SK-N-SH (cell line): ENCODE results near the gene POTEF. TPM values are rescaled to one million over a fixed set of nuclear protein-coding genes. Genes with fewer than 3 reads are reported as not detected.
"Not testable (repeated sequence)": the region's sequence is repeated elsewhere in the genome, so short reads cannot be mapped to it uniquely, and the experiment has no call there.

Source experiments
- CTCF ChIA-PET: fragments of 300-600, 350-600 bp; formaldehyde crosslinking; extraction: SDS; loops from one replicate; lab custom pipeline; 2021; lab: Yijun Ruan, JAX
- POLR2A ChIA-PET: fragments of 350-600 bp; sonication (Branson Sonifier 250); formaldehyde crosslinking; extraction: SDS; loops from one replicate; lab custom pipeline; 2020; ENCODE audit warnings: antibody characterized with exemption, inconsistent platforms; lab: Yijun Ruan, JAX
- DNase-seq: peaks from one replicate; pipeline ENCODE4 v3.0.0; 2012
- H2AFZ ChIP-seq: fragments of 200-600 bp; sonication (generic); 2 replicates; pipeline ENCODE4 v1.8.1; 2016; ENCODE audit warnings: antibody characterized with exemption, mild to moderate bottlenecking, low read depth
- H3F3A ChIP-seq: fragments of 200-600 bp; sonication (generic); replicated peaks from 2 replicates; pipeline ENCODE3; 2016; ENCODE audit warnings: antibody characterized with exemption, mild to moderate bottlenecking; ENCODE audit not compliant: insufficient read depth
- H3K27ac ChIP-seq, 2 experiments: fragments of 200-500 bp in 1 of 2; fragments of 200-600 bp in 1 of 2; sonication (Bioruptor generic) in 1 of 2; sonication (generic), shearing (Covaris generic) in 1 of 2; 2 replicates each; pipeline versions ENCODE4 v1.5.1 to v1.6.1; 2014 to 2016; ENCODE audit warnings: low read depth in 2 of 2, inconsistent platforms in 1 of 2, low read length in 1 of 2, mild to moderate bottlenecking in 1 of 2, mixed read lengths in 1 of 2
- H3K27me3 ChIP-seq: fragments of 200-600 bp; sonication (generic), shearing (Covaris generic); 2 replicates; pipeline ENCODE4 v1.6.1; 2016; ENCODE audit warnings: mixed run types; ENCODE audit not compliant: insufficient read depth
- H3K36me3 ChIP-seq, 2 experiments: fragments of 200-500 bp in 1 of 2; fragments of 200-600 bp in 1 of 2; sonication (Bioruptor generic) in 1 of 2; sonication (generic) in 1 of 2; replicated peaks in 1 of 2; 2 replicates each; pipeline versions ENCODE3 to v1.5.1; 2014 to 2016; ENCODE audit warnings: low read length in 1 of 2, mild to moderate bottlenecking in 1 of 2; ENCODE audit not compliant: insufficient read depth in 2 of 2, control insufficient read depth in 1 of 2
- H3K4me1 ChIP-seq, 2 experiments: fragments of 200-500 bp in 1 of 2; fragments of 200-600 bp in 1 of 2; sonication (Bioruptor generic) in 1 of 2; sonication (generic), shearing (Covaris generic) in 1 of 2; 2 replicates each; pipeline versions ENCODE4 v1.5.1 to v1.6.1; 2014 to 2016; ENCODE audit warnings: low read depth in 1 of 2, low read length in 1 of 2, mixed run types in 1 of 2; ENCODE audit not compliant: insufficient read depth in 2 of 2, control insufficient read depth in 1 of 2
- H3K4me2 ChIP-seq: fragments of 200-600 bp; sonication (generic), shearing (Covaris generic); 2 replicates; pipeline ENCODE4 v1.6.1; 2017; ENCODE audit warnings: mixed run types
- H3K4me3 ChIP-seq, 2 experiments: fragments of 200-500 bp in 1 of 2; fragments of 200-600 bp in 1 of 2; sonication (Bioruptor generic) in 1 of 2; sonication (generic), shearing (Covaris generic) in 1 of 2; 2 replicates each; pipeline versions ENCODE4 v1.5.1 to v1.8.1; 2014 to 2016; ENCODE audit warnings: low read depth in 2 of 2, inconsistent platforms in 1 of 2, low read length in 1 of 2, mild to moderate bottlenecking in 1 of 2, mixed read lengths in 1 of 2, moderate library complexity in 1 of 2
- H3K79me2 ChIP-seq: fragments of 200-600 bp; sonication (generic); 2 replicates; pipeline ENCODE4 v1.8.1; 2017; ENCODE audit warnings: mild to moderate bottlenecking; ENCODE audit not compliant: insufficient read depth
- H3K9ac ChIP-seq: fragments of 200-600 bp; sonication (generic); 2 replicates; pipeline ENCODE4 v1.6.1; 2017; ENCODE audit warnings: mixed run types
- H3K9me2 ChIP-seq: fragments of 200-600 bp; sonication (generic); 2 replicates; pipeline ENCODE4 v1.6.1; 2017; ENCODE audit warnings: mixed run types
- H3K9me3 ChIP-seq: fragments of 200-600 bp; sonication (generic); 2 replicates; pipeline ENCODE4 v1.6.1; 2017; ENCODE audit warnings: mixed run types, mild to moderate bottlenecking, moderate library complexity
- H4K20me1 ChIP-seq: fragments of 200-600 bp; sonication (generic); 2 replicates; pipeline ENCODE4 v1.6.1; 2017; ENCODE audit warnings: mild to moderate bottlenecking, mixed run types; ENCODE audit not compliant: insufficient read depth
- NFIC ChIP-seq: IDR thresholded peaks from 2 replicates; pipeline ENCODE4 v1.4.0; 2012; ENCODE audit warnings: borderline replicate concordance
- TAF1 ChIP-seq: IDR thresholded peaks from 2 replicates; pipeline ENCODE4 v1.6.1; 2012; ENCODE audit warnings: low read depth, mild to moderate bottlenecking, low read length, moderate library complexity, borderline replicate concordance
- WGBS: methylation state at CpG from one replicate; pipeline ENCODE4 v1.1.6; 2017; ENCODE audit warnings: low lambda C conversion rate; 5-methylcytosine and 5-hydroxymethylcytosine counted together
- polyA plus RNA-seq, 3 experiments: library from polyadenylated mRNA; depleted of rRNA; stranded (reverse); fragments of >200 nt; gene quantifications; 2 replicates each; pipeline ENCODE4 v1.2.3, GENCODE V29; 2012
- TF ChIP-seq, protein P1 (sequence below): IDR thresholded peaks from 2 replicates; pipeline ENCODE4 v1.4.0; 2012; ENCODE audit warnings: low read depth
- TF ChIP-seq, protein P2 (sequence below): IDR thresholded peaks from 2 replicates; pipeline ENCODE4; 2012

The POTEF gene
- polyA plus RNA-seq, 1 of the 3 experiments (the other 2 are of a cell fraction): not detected

GRCh38 chr2:130150181-130151144, 21.4 kb upstream of the POTEF start:
- CTCF ChIA-PET: no interaction called here
- DNase-seq: no peak
- Histone ChIP-seq H3K9ac (no peak overlapping the region), H3K9me3 (no peaks in the 10 kb centered on the region), H3K36me3 (peaks cover 0 to 24% of the 10 kb centered on the region in 2 experiments), H3K27me3 (no peaks in the 10 kb centered on the region), H3K9me2 (no peaks in the 10 kb centered on the region), H3K4me1 (peaks cover 0 to under 1% of the 10 kb centered on the region in 2 experiments; a peak in 1 of 4 replicates), H3F3A (no peaks in the 10 kb centered on the region), H3K4me2 (no peak overlapping the region), H3K4me3 (no peak overlapping the region), H2AFZ (no peak overlapping the region), H3K27ac (no peak overlapping the region), H4K20me1 (no peaks in the 10 kb centered on the region), H3K79me2 (no peaks in the 10 kb centered on the region)
- TF ChIP-seq NFIC: no peak
- TF ChIP-seq TAF1: no peak
- TF ChIP-seq, protein P1, sequence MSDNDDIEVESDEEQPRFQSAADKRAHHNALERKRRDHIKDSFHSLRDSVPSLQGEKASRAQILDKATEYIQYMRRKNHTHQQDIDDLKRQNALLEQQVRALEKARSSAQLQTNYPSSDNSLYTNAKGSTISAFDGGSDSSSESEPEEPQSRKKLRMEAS: no peak
- 96% methylated on average over 23 of the region's 23 CpGs for WGBS
- POLR2A ChIA-PET: no interaction called here

GRCh38 chr2:130148515-130148914, 19.5 kb upstream of the POTEF start:
- H4K20me1 ChIP-seq, H3K4me1 ChIP-seq, H3K9ac ChIP-seq, CTCF ChIA-PET, DNase-seq, H3F3A ChIP-seq, H3K27ac ChIP-seq, H3K4me2 ChIP-seq, H2AFZ ChIP-seq, H3K9me2 ChIP-seq, H3K9me3 ChIP-seq, H3K79me2 ChIP-seq, H3K27me3 ChIP-seq, H3K4me3 ChIP-seq, POLR2A ChIA-PET: not testable (repeated sequence)
- 87% methylated on average over 5 of the region's 6 CpGs for WGBS
- H3K36me3 ChIP-seq: peaks cover 0 to 12% of the 10 kb centered on the region in 2 experiments

DNA sequence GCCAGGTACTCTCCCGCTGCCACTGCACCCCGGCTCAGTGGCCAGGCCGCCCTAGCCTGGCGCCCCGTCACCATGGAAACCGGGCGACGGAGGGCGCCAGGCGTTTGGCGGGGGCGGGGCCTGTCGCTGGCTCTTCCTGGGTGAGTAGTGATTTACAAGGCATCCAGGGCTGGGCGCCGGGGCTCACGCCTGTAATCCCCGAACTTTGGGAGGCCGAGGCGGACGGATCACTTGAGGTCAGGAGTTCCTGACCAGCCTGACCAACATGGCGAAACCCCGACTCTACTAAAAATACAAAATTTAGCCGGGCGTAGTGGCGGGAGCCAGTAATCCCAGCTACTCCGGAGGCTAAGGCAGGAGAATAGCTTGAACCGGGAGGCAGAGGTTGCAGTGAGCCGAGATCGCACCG, 16.0 kb upstream of the POTEF start, which contains the start of gene CCDC74B:
Gene CCDC74B (minus strand): TSS at position 107 of the 409 bp plus-strand sequence. CDS start 116 bp downstream, outside the sequence.
- H3K36me3 ChIP-seq, H4K20me1 ChIP-seq, H3K79me2 ChIP-seq, DNase-seq, H3F3A ChIP-seq, H3K27me3 ChIP-seq, POLR2A ChIA-PET, H3K9me2 ChIP-seq, H3K9me3 ChIP-seq: not testable (repeated sequence)
- peak within 1 kb of the TSS; percentile 34 to 51 for H3K4me3 ChIP-seq
- H3K9ac ChIP-seq: peak within 1 kb of the TSS; percentile 34; the same call in 1 of the 2 replicates
- 51% methylated on average over 10 of the region's 30 CpGs for WGBS
- peak within 1 kb of the TSS; percentile 83; the same call in 1 of the 2 replicates for H2AFZ ChIP-seq
- TF ChIP-seq, protein P2, sequence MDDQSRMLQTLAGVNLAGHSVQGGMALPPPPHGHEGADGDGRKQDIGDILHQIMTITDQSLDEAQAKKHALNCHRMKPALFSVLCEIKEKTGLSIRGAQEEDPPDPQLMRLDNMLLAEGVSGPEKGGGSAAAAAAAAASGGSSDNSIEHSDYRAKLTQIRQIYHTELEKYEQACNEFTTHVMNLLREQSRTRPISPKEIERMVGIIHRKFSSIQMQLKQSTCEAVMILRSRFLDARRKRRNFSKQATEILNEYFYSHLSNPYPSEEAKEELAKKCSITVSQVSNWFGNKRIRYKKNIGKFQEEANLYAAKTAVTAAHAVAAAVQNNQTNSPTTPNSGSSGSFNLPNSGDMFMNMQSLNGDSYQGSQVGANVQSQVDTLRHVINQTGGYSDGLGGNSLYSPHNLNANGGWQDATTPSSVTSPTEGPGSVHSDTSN: peak; percentile 45
- H3K27ac ChIP-seq: peak within 1 kb of the TSS in 1 of 2 experiments; percentile 36; a peak in 2 of 4 replicates
- peak within 1 kb of the TSS; percentile 62 for H3K4me2 ChIP-seq
- H3K4me1 ChIP-seq: peaks cover 0 to 13% of the 10 kb centered on the region in 2 experiments; a peak in 1 of 4 replicates
- CTCF ChIA-PET: interaction anchor here (0.9 to 1.3 kb wide), 2 partner anchors 36 to 37 kb away, joined by 3 read pairs; partner anchors contain the start of genes MZT2B and SMPD4

DNA sequence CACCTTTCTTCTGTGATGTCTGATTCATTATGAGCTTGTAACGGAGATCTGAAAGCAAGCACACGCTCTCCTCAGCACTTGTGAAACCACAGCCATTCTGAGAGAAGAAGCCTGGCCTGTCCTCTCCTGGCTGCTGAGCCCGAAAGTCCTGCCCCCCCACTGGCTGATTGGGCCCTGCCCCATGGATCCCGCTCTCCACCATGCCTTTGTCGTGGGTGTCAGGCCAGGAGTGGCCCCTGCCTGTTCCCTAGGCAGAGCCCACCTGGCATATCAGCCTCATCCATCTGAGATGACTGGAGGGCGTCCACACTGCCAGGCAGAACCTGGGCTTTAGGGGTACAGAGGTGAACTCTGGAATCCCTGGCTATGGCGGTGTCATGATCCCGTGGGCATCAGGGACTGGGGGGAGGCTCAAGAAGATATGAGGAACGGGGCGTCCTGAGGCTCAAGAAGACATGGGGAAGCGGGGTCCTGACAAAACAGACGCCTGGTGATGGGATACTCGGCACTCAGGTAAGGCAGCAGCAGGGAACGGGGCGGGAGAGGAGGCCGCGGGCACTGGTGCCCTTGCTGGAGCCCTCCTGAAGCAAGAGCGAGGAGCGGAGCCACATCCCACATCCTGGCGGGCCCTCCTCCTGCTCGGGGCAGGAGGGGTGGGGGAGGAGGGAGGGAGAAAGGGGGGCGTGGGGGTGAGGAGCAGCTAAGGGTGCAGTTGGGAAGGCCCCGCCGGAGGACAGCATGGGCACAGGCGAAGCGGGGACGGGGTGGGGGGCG, 14.4 kb upstream of the POTEF start:
- not testable (repeated sequence) for H3K4me3 ChIP-seq

More for the DNA sequence above, 14.4 kb upstream of the POTEF start:
- DNase-seq, H3K79me2 ChIP-seq, H2AFZ ChIP-seq, POLR2A ChIA-PET, H3K27ac ChIP-seq, H3K9me2 ChIP-seq, H3F3A ChIP-seq, CTCF ChIA-PET, H3K27me3 ChIP-seq, H4K20me1 ChIP-seq, H3K4me2 ChIP-seq, H3K9me3 ChIP-seq, H3K36me3 ChIP-seq, H3K9ac ChIP-seq: not testable (repeated sequence)
- 88% methylated on average over 17 of the region's 28 CpGs for WGBS
- peaks cover 0 to 25% of the 10 kb centered on the region in 2 experiments; a peak in 1 of 4 replicates for H3K4me1 ChIP-seq
